HG03571 (cell line): ENCODE results near the gene PPWD1.

Experiments
- ATAC-seq: cut with Tn5 transposase; IDR thresholded peaks from one replicate; pipeline ENCODE4 v1.9.1; 2021; ENCODE audit not compliant: unreplicated experiment

Gene PPWD1

GRCh38 chr5:65623482-65623881 is 60.4 kb downstream of the PPWD1 start:
- no peak for ATAC-seq

- ATAC-seq: peak; percentile 93
Measured at GRCh38 chr5:65624025-65624570, 61.0 kb downstream of the PPWD1 start, which contains the start of gene TRIM23. Gene TRIM23 (minus strand): TSS chr5:65624333. CDS start chr5:65624274, 59 bp downstream.

- ATAC-seq: peak; percentile 72
Measured at GRCh38 chr5:65624571-65625555, 61.8 kb downstream of the PPWD1 start, which contains the start of the genes SHLD3 and TRAPPC13. Gene SHLD3 (plus strand): TSS chr5:65625027. CDS start chr5:65629588, 4,561 bp downstream. Gene TRAPPC13 (plus strand): TSS chr5:65625027. CDS start chr5:65625061, 34 bp downstream.

- ATAC-seq: no peak
Measured at GRCh38 chr5:65625743-65626142, 62.6 kb downstream of the PPWD1 start.

GRCh38 chr5:65630981-65631380 is 67.9 kb downstream of the PPWD1 start:
- ATAC-seq: no peak
